OCI-LY3 (cell line): Measurements from ENCODE around the gene ACTG2.

Experiments
- H2AFZ ChIP-seq: fragments of 200-600, 300-600 bp; shearing (Covaris generic); 2 replicates; pipeline ENCODE4 v1.6.0; 2014; ENCODE audit warnings: antibody characterized with exemption, low read depth, low read length
- H3K27ac ChIP-seq: fragments of 200-600, 300-600 bp; sonication (generic); 2 replicates; pipeline ENCODE4 v1.5.1; 2014; ENCODE audit warnings: mild to moderate bottlenecking, low read length, moderate library complexity, mixed read lengths
- H3K27me3 ChIP-seq: fragments of 200-600, 300-600 bp; sonication (generic); 2 replicates; pipeline ENCODE4 v1.6.1; 2014; ENCODE audit warnings: low read depth, low read length, mixed read lengths
- H3K36me3 ChIP-seq: fragments of 200-600, 300-600 bp; sonication (generic); replicated peaks from 2 replicates; pipeline ENCODE3; 2014; ENCODE audit warnings: low read depth, low read length, mixed read lengths
- H3K4me1 ChIP-seq: fragments of 300-600, 200-600 bp; sonication (generic); 2 replicates; pipeline ENCODE4 v1.6.1; 2014; ENCODE audit warnings: low read length, mixed read lengths
- H3K4me2 ChIP-seq: fragments of 200-600, 300-600 bp; sonication (generic); 2 replicates; pipeline ENCODE4 v1.6.1; 2014; ENCODE audit warnings: low read length, mixed read lengths
- H3K4me3 ChIP-seq: fragments of 300-600, 200-600 bp; sonication (generic); 2 replicates; pipeline ENCODE4 v1.5.1; 2014; ENCODE audit warnings: antibody characterized with exemption, mild to moderate bottlenecking, low read length, moderate library complexity
- H3K79me2 ChIP-seq: fragments of 300-600, 200-600 bp; shearing (Covaris generic); 2 replicates; pipeline ENCODE4 v1.6.1; 2014; ENCODE audit warnings: mild to moderate bottlenecking, low read length, mixed read lengths
- H3K9ac ChIP-seq: fragments of 300-600, 200-600 bp; shearing (Covaris generic); 2 replicates; pipeline ENCODE4 v1.6.0; 2014; ENCODE audit warnings: mild to moderate bottlenecking, low read length, moderate library complexity
- H3K9me3 ChIP-seq: fragments of 200-600, 300-600 bp; shearing (Covaris generic); 2 replicates; pipeline ENCODE4 v1.6.1; 2014; ENCODE audit warnings: low read length, mixed read lengths; ENCODE audit not compliant: insufficient read depth
- H4K20me1 ChIP-seq: fragments of 200-600, 300-600 bp; sonication (generic); 2 replicates; pipeline ENCODE4 v1.6.1; 2016; ENCODE audit warnings: low read length, mixed read lengths; ENCODE audit not compliant: insufficient read depth
- CTCF ChIP-seq: fragments of 200-600, 300-600 bp; sonication (generic); IDR thresholded peaks from 2 replicates; pipeline ENCODE4 v1.5.1; 2014; ENCODE audit warnings: antibody characterized with exemption, low read length, low read depth
- EZH2phosphoT487 ChIP-seq: fragments of 200-600 bp; shearing (Covaris generic); IDR thresholded peaks from 2 replicates; pipeline ENCODE4 v1.6.1; 2018; ENCODE audit warnings: antibody characterized with exemption, mixed run types, low read depth

Gene ACTG2

DNA sequence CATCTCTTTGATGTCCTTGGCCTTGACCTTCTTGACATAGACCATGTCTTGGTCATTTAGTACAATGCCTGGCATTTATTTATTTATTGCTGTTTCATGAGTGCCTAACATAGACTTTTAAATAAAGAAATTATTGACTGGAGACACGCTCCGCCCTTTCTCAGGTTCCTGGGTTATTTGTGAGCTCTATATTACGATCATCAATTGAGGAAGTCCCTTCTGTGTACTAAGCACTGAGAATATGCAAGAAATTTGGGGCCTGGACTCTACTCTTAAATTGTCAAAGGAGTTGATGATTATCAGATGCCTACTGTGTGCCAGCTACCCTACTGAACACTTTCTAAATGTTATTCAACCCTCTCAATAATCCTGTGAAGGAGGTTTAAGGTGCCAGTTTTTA is 72.2 kb downstream of the ACTG2 start:
- Histone ChIP-seq H3K4me3 (no peak overlapping the region), H3K9me3 (0 out of 2 replicates have a peak, but pooled peaks cover 6% of the 10 kb centered on the region), H3K9ac (no peak overlapping the region), H3K4me2 (no peak overlapping the region), H3K36me3 (peaks cover 8% of the 10 kb centered on the region), H3K27ac (no peak overlapping the region), H4K20me1 (no peaks in the 10 kb centered on the region), H3K79me2 (no peaks in the 10 kb centered on the region), H3K27me3 (no peaks in the 10 kb centered on the region), H2AFZ (no peak overlapping the region), H3K4me1 (peaks cover 17% of the 10 kb centered on the region)
- TF ChIP-seq EZH2phosphoT487 (no peak), CTCF (no peak)

- Histone ChIP-seq H3K36me3 (no peaks in the 10 kb centered on the region), H3K4me1 (peaks cover 44% of the 10 kb centered on the region), H3K79me2 (no peaks in the 10 kb centered on the region), H3K27ac (no peak overlapping the region), H3K27me3 (no peaks in the 10 kb centered on the region), H3K4me2 (no peak overlapping the region), H4K20me1 (no peaks in the 10 kb centered on the region), H3K9ac (no peak overlapping the region), H2AFZ (no peak overlapping the region), H3K4me3 (no peak overlapping the region), H3K9me3 (no peaks in the 10 kb centered on the region)
- no peak for TF ChIP-seq EZH2phosphoT487
- no peak for TF ChIP-seq CTCF
These were observed 75.6 kb downstream of the ACTG2 start for GRCh38 chr2:73968357-73968937.

GRCh38 chr2:73969356-73969755 is 76.5 kb downstream of the ACTG2 start:
- Histone ChIP-seq H3K36me3 (no peaks in the 10 kb centered on the region), H3K4me3 (no peak overlapping the region), H3K4me2 (no peak overlapping the region), H3K4me1 (peaks cover 36% of the 10 kb centered on the region), H3K27me3 (no peaks in the 10 kb centered on the region), H3K9ac (no peak overlapping the region), H3K27ac (no peak overlapping the region), H3K9me3 (no peaks in the 10 kb centered on the region), H4K20me1 (no peaks in the 10 kb centered on the region), H3K79me2 (no peaks in the 10 kb centered on the region), H2AFZ (no peak overlapping the region)
- TF ChIP-seq EZH2phosphoT487 (no peak), CTCF (no peak)
